Activated T-helper 1 cell treated with anti-CD3 and anti-CD28 coated beads, Interleukin-12 subunit alpha, Interleukin-12 subunit beta, Interleukin-2, Interleukin-4 antibody, amounts not matched to agents 30 ng/mL and 10 ng/mL and 1 ng/mL, durations not matched to agents 14 hours and 24 hours and 36 hours (primary cell): ENCODE measurements around the gene SYNE1. TPM values are rescaled to one million over a fixed set of nuclear protein-coding genes. Genes with fewer than 3 reads are reported as not detected.

Source experiments
- DNase-seq: peaks from one replicate; pipeline ENCODE4 v3.0.0; 2021; ENCODE audit warnings: low spot score
- H3K27ac Mint-ChIP-seq: one replicate; pipeline ENCODE4 v1.8.0; 2021; ENCODE audit warnings: mild to moderate bottlenecking, mixed read lengths
- H3K27me3 Mint-ChIP-seq: one replicate; pipeline ENCODE4 v1.8.0; 2022; ENCODE audit warnings: mild to moderate bottlenecking, moderate library complexity, mixed read lengths; ENCODE audit not compliant: insufficient read depth
- H3K36me3 Mint-ChIP-seq: one replicate; pipeline ENCODE4 v1.8.0; 2021; ENCODE audit warnings: low read depth, mixed read lengths
- H3K4me1 Mint-ChIP-seq: one replicate; pipeline ENCODE4 v1.8.0; 2021; ENCODE audit warnings: low read depth, mixed read lengths
- H3K4me3 Mint-ChIP-seq: one replicate; pipeline ENCODE4 v1.8.0; 2021; ENCODE audit warnings: mild to moderate bottlenecking, moderate library complexity, mixed read lengths
- H3K9me3 Mint-ChIP-seq: one replicate; pipeline ENCODE4 v1.8.0; 2021; ENCODE audit warnings: mixed read lengths
- intact Hi-C: fragments of 100-400 bp; cut with micrococcal nuclease; formaldehyde crosslinking; loops from one replicate; pipeline ENCODE4 v1.15.1; 2024
- total RNA-seq: library from RNA; stranded (reverse); gene quantifications from 2 replicates; pipeline ENCODE4 v1.2.3, GENCODE V29; 2022

SYNE1 gene
- total RNA-seq, 1 donor from 2014 or later = 16.0 TPM

GRCh38 chr6:152220786-152221185 lies 416.4 kb downstream of the SYNE1 start:
- no peak for DNase-seq
- peaks cover 13% of the 10 kb centered on the region for H3K9me3 Mint-ChIP-seq
- H3K27me3 Mint-ChIP-seq = no peaks in the 10 kb centered on the region
- H3K27ac Mint-ChIP-seq = no peak overlapping the region
- no peaks in the 10 kb centered on the region for H3K4me1 Mint-ChIP-seq
- H3K36me3 Mint-ChIP-seq = peaks cover 50% of the 10 kb centered on the region
- H3K4me3 Mint-ChIP-seq = no peak overlapping the region
- intact Hi-C loops = no loop called here

- peaks cover 50% of the 10 kb centered on the region for H3K36me3 Mint-ChIP-seq
- intact Hi-C loops = no loop called here
- H3K4me1 Mint-ChIP-seq = no peaks in the 10 kb centered on the region
- no peak for DNase-seq
- no peak overlapping the region for H3K27ac Mint-ChIP-seq
- peaks cover 13% of the 10 kb centered on the region for H3K9me3 Mint-ChIP-seq
- H3K4me3 Mint-ChIP-seq = no peak overlapping the region
- no peaks in the 10 kb centered on the region for H3K27me3 Mint-ChIP-seq
These were observed 418.3 kb downstream of the SYNE1 start for GRCh38 chr6:152218887-152219286.

- H3K9me3 Mint-ChIP-seq = no peaks in the 10 kb centered on the region
These were observed 424.7 kb downstream of the SYNE1 start for GRCh38 chr6:152212437-152212836.

GRCh38 chr6:152209211-152209610 lies 428.0 kb downstream of the SYNE1 start:
- no peak overlapping the region for H3K27ac Mint-ChIP-seq
- H3K36me3 Mint-ChIP-seq = peaks cover 26% of the 10 kb centered on the region
- intact Hi-C loops = no loop called here
- no peaks in the 10 kb centered on the region for H3K9me3 Mint-ChIP-seq
- H3K4me1 Mint-ChIP-seq = no peaks in the 10 kb centered on the region
- H3K4me3 Mint-ChIP-seq = no peak overlapping the region
- no peak for DNase-seq
- no peaks in the 10 kb centered on the region for H3K27me3 Mint-ChIP-seq

More at GRCh38 chr6:152212437-152212836, 424.7 kb downstream of the SYNE1 start:
- no peak for DNase-seq
- Mint-ChIP-seq H3K27me3 (no peaks in the 10 kb centered on the region), H3K27ac (no peak overlapping the region), H3K36me3 (peaks cover 20% of the 10 kb centered on the region), H3K4me1 (no peaks in the 10 kb centered on the region), H3K4me3 (no peak overlapping the region)
- intact Hi-C loops = no loop called here

GRCh38 chr6:152207915-152208714 lies 429.0 kb downstream of the SYNE1 start:
- Mint-ChIP-seq H3K4me1 (no peaks in the 10 kb centered on the region), H3K9me3 (no peaks in the 10 kb centered on the region), H3K27me3 (no peaks in the 10 kb centered on the region), H3K27ac (no peak overlapping the region), H3K36me3 (peaks cover 29% of the 10 kb centered on the region), H3K4me3 (no peak overlapping the region)
- intact Hi-C loops = loop anchor here (2.0 kb wide), 1 partner anchor 61 kb away; no protein-coding TSS in a partner anchor
- no peak for DNase-seq

- intact Hi-C loops = loop anchor here (2.0 kb wide), 1 partner anchor 63 kb away; no protein-coding TSS in a partner anchor
- Mint-ChIP-seq H3K9me3 (no peaks in the 10 kb centered on the region), H3K27ac (no peak overlapping the region), H3K36me3 (peaks cover 28% of the 10 kb centered on the region), H3K27me3 (no peaks in the 10 kb centered on the region), H3K4me3 (no peak overlapping the region), H3K4me1 (no peaks in the 10 kb centered on the region)
- no peak for DNase-seq
These were observed 430.9 kb downstream of the SYNE1 start for GRCh38 chr6:152206072-152206818.

- no peak for DNase-seq
- Mint-ChIP-seq H3K4me1 (no peaks in the 10 kb centered on the region), H3K36me3 (peaks cover 34% of the 10 kb centered on the region), H3K27me3 (no peaks in the 10 kb centered on the region), H3K4me3 (no peak overlapping the region), H3K27ac (no peak overlapping the region), H3K9me3 (no peaks in the 10 kb centered on the region)
- intact Hi-C loops = no loop called here
These were observed 432.6 kb downstream of the SYNE1 start for GRCh38 chr6:152204591-152204990.

GRCh38 chr6:152201120-152201519 lies 436.0 kb downstream of the SYNE1 start:
- peaks cover 5% of the 10 kb centered on the region for H3K4me1 Mint-ChIP-seq
- no peak overlapping the region for H3K27ac Mint-ChIP-seq
- intact Hi-C loops = no loop called here
- no peaks in the 10 kb centered on the region for H3K27me3 Mint-ChIP-seq
- H3K36me3 Mint-ChIP-seq = peaks cover 45% of the 10 kb centered on the region
- H3K9me3 Mint-ChIP-seq = peaks cover under 1% of the 10 kb centered on the region
- DNase-seq = no peak
- no peak overlapping the region for H3K4me3 Mint-ChIP-seq

GRCh38 chr6:152195896-152196295 lies 441.3 kb downstream of the SYNE1 start:
- no peak overlapping the region for H3K27ac Mint-ChIP-seq
- H3K9me3 Mint-ChIP-seq = peaks cover 32% of the 10 kb centered on the region
- no peak overlapping the region for H3K4me3 Mint-ChIP-seq
- DNase-seq = no peak
- no peaks in the 10 kb centered on the region for H3K27me3 Mint-ChIP-seq
- intact Hi-C loops = no loop called here
- peaks cover 5% of the 10 kb centered on the region for H3K4me1 Mint-ChIP-seq
- H3K36me3 Mint-ChIP-seq = peaks cover 53% of the 10 kb centered on the region

- H3K4me3 Mint-ChIP-seq = no peak overlapping the region
- no peak overlapping the region for H3K27ac Mint-ChIP-seq
- H3K36me3 Mint-ChIP-seq = peaks cover 43% of the 10 kb centered on the region
- H3K4me1 Mint-ChIP-seq = peaks cover 29% of the 10 kb centered on the region
- H3K9me3 Mint-ChIP-seq = peaks cover 21% of the 10 kb centered on the region
- intact Hi-C loops = no loop called here
- no peaks in the 10 kb centered on the region for H3K27me3 Mint-ChIP-seq
- DNase-seq = no peak
These were observed 447.4 kb downstream of the SYNE1 start for GRCh38 chr6:152189736-152190135.

GRCh38 chr6:152188011-152188410 lies 449.2 kb downstream of the SYNE1 start:
- H3K4me1 Mint-ChIP-seq = peaks cover 46% of the 10 kb centered on the region
- no peak overlapping the region for H3K4me3 Mint-ChIP-seq
- peaks cover 40% of the 10 kb centered on the region for H3K36me3 Mint-ChIP-seq
- H3K27me3 Mint-ChIP-seq = no peaks in the 10 kb centered on the region
- intact Hi-C loops = no loop called here
- H3K27ac Mint-ChIP-seq = no peak overlapping the region
- no peak for DNase-seq
- H3K9me3 Mint-ChIP-seq = peaks cover 10% of the 10 kb centered on the region

- Mint-ChIP-seq H3K4me1 (peaks cover 58% of the 10 kb centered on the region), H3K9me3 (peaks cover 3% of the 10 kb centered on the region), H3K4me3 (peak overlapping the region; percentile 10), H3K36me3 (peaks cover 40% of the 10 kb centered on the region), H3K27ac (no peak overlapping the region), H3K27me3 (no peaks in the 10 kb centered on the region)
- DNase-seq = no peak
- intact Hi-C loops = loop anchor here (1.0 kb wide), 1 partner anchor 485 kb away; no protein-coding TSS in a partner anchor
These were observed 450.3 kb downstream of the SYNE1 start for GRCh38 chr6:152186840-152187239.
